ENCODE measurements around the gene KCND3.

The KCND3 gene

GRCh38 chr1:111989531-111990025 lies at the start of gene KCND3:
TSS of gene KCND3 (minus strand) at chr1:111989668.
- H3F3A ChIP-seq (ENCODE audit: low read depth): no peaks in the 10 kb centered on the region
- H4K20me1 ChIP-seq (ENCODE audit: insufficient read depth, low read length, poor library complexity, severe bottlenecking): no peaks in the 10 kb centered on the region
- H3K4me3 ChIP-seq (ENCODE audit: low read length, poor library complexity, severe bottlenecking): no peak within 1 kb of the TSS
- no peaks in the 10 kb centered on the region for H3K79me2 ChIP-seq (ENCODE audit: insufficient read depth, low read length)
- no peak within 1 kb of the TSS for H3K9ac ChIP-seq (ENCODE audit: low read depth, low read length, poor library complexity, severe bottlenecking)
- H3K9me3 ChIP-seq (ENCODE audit: insufficient read depth, low read depth, low read length): no peaks in the 10 kb centered on the region
- no peaks in the 10 kb centered on the region for H3K4me1 ChIP-seq (ENCODE audit: insufficient read depth, low read length, poor library complexity, severe bottlenecking)
- H3K27me3 ChIP-seq (ENCODE audit: insufficient read depth, low read length, poor library complexity, severe bottlenecking): no peaks in the 10 kb centered on the region
- no peaks in the 10 kb centered on the region for H3K36me3 ChIP-seq (ENCODE audit: insufficient read depth, low read length)
- no peak within 1 kb of the TSS for H3K4me2 ChIP-seq (ENCODE audit: low read depth, low read length, poor library complexity, severe bottlenecking)
- no peaks in the 10 kb centered on the region for H3K9me2 ChIP-seq (replicated peaks; ENCODE audit: low read depth, low read length)
- TF ChIP-seq, protein P1, sequence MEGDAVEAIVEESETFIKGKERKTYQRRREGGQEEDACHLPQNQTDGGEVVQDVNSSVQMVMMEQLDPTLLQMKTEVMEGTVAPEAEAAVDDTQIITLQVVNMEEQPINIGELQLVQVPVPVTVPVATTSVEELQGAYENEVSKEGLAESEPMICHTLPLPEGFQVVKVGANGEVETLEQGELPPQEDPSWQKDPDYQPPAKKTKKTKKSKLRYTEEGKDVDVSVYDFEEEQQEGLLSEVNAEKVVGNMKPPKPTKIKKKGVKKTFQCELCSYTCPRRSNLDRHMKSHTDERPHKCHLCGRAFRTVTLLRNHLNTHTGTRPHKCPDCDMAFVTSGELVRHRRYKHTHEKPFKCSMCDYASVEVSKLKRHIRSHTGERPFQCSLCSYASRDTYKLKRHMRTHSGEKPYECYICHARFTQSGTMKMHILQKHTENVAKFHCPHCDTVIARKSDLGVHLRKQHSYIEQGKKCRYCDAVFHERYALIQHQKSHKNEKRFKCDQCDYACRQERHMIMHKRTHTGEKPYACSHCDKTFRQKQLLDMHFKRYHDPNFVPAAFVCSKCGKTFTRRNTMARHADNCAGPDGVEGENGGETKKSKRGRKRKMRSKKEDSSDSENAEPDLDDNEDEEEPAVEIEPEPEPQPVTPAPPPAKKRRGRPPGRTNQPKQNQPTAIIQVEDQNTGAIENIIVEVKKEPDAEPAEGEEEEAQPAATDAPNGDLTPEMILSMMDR (conservative IDR thresholded peaks at IDR 0.05; ENCODE audit: low read length): no peak
- no peak for TF ChIP-seq EZH2phosphoT487 (IDR thresholded peaks at IDR 0.05; ENCODE audit: borderline replicate concordance)
- H2AFZ ChIP-seq (ENCODE audit: low read length): no peak within 1 kb of the TSS

- H3F3A ChIP-seq (ENCODE audit: low read depth): no peaks in the 10 kb centered on the region
- H3K9ac ChIP-seq (ENCODE audit: low read depth, low read length, poor library complexity, severe bottlenecking): no peak overlapping the region
- no peak overlapping the region for H2AFZ ChIP-seq (ENCODE audit: low read length)
- H3K36me3 ChIP-seq (ENCODE audit: insufficient read depth, low read length): no peaks in the 10 kb centered on the region
- no peak overlapping the region for H3K4me3 ChIP-seq (ENCODE audit: low read length, poor library complexity, severe bottlenecking)
- H3K79me2 ChIP-seq (ENCODE audit: insufficient read depth, low read length): no peaks in the 10 kb centered on the region
- no peaks in the 10 kb centered on the region for H3K27me3 ChIP-seq (ENCODE audit: insufficient read depth, low read length, poor library complexity, severe bottlenecking)
- H4K20me1 ChIP-seq (ENCODE audit: insufficient read depth, low read length, poor library complexity, severe bottlenecking): no peaks in the 10 kb centered on the region
- no peaks in the 10 kb centered on the region for H3K9me2 ChIP-seq (replicated peaks; ENCODE audit: low read depth, low read length)
- H3K4me2 ChIP-seq (ENCODE audit: low read depth, low read length, poor library complexity, severe bottlenecking): no peak overlapping the region
- no peaks in the 10 kb centered on the region for H3K9me3 ChIP-seq (ENCODE audit: insufficient read depth, low read depth, low read length)
- TF ChIP-seq, protein P1 (conservative IDR thresholded peaks at IDR 0.05; ENCODE audit: low read length): no peak
- no peak for TF ChIP-seq EZH2phosphoT487 (IDR thresholded peaks at IDR 0.05; ENCODE audit: borderline replicate concordance)
- H3K4me1 ChIP-seq (ENCODE audit: insufficient read depth, low read length, poor library complexity, severe bottlenecking): no peaks in the 10 kb centered on the region
These were observed 44.8 kb upstream of the KCND3 start for GRCh38 chr1:112034277-112034676.

DNA sequence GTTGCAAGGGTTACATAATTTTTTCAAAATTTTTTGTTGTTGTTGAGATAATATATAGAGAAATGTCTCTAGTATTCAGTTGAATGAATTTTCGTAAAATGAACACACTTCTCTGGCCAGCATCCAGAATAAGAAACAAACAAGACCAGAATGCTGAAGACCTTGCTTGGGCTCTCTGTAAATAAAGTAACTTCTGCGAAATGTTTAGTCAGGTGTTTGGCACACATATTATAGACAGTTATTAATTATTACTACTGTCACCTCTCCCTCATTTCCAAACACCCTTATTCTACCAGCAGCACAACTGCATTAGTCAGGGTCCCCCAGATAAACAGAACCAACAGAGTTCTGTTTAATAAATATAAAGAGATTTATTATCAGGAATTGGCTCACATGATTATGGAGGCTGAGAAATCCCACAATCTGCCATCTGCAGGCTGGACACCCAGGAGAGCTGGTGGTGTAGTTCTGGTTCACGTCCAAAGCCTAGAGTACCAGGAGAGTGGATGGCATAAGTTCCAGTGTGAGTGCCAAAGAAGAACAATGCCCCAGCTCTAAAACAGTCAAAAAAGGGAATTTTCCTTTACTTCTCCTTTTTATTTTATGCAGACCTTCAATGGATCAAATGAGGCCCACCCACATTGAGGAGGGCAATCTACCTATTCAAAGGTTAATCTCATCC lies 44.1 kb upstream of the KCND3 start:
- H3K4me2 ChIP-seq (ENCODE audit: low read depth, low read length, poor library complexity, severe bottlenecking): no peak overlapping the region
- H2AFZ ChIP-seq (ENCODE audit: low read length): no peak overlapping the region
- TF ChIP-seq, protein P1 (conservative IDR thresholded peaks at IDR 0.05; ENCODE audit: low read length): no peak
- no peak for TF ChIP-seq EZH2phosphoT487 (IDR thresholded peaks at IDR 0.05; ENCODE audit: borderline replicate concordance)
- H3K4me1 ChIP-seq (ENCODE audit: insufficient read depth, low read length, poor library complexity, severe bottlenecking): no peaks in the 10 kb centered on the region
- H3K27me3 ChIP-seq (ENCODE audit: insufficient read depth, low read length, poor library complexity, severe bottlenecking): no peaks in the 10 kb centered on the region
- H3K36me3 ChIP-seq (ENCODE audit: insufficient read depth, low read length): no peaks in the 10 kb centered on the region
- H3F3A ChIP-seq (ENCODE audit: low read depth): no peaks in the 10 kb centered on the region
- no peak overlapping the region for H3K9ac ChIP-seq (ENCODE audit: low read depth, low read length, poor library complexity, severe bottlenecking)
- H3K9me2 ChIP-seq (replicated peaks; ENCODE audit: low read depth, low read length): no peaks in the 10 kb centered on the region
- no peaks in the 10 kb centered on the region for H3K9me3 ChIP-seq (ENCODE audit: insufficient read depth, low read depth, low read length)
- H4K20me1 ChIP-seq (ENCODE audit: insufficient read depth, low read length, poor library complexity, severe bottlenecking): no peaks in the 10 kb centered on the region
- no peak overlapping the region for H3K4me3 ChIP-seq (ENCODE audit: low read length, poor library complexity, severe bottlenecking)
- no peaks in the 10 kb centered on the region for H3K79me2 ChIP-seq (ENCODE audit: insufficient read depth, low read length)
